H9 (cell line): Measurements from ENCODE around the gene ZNHIT2. TPM values are rescaled to one million over a fixed set of nuclear protein-coding genes. Genes with fewer than 3 reads are reported as not detected.

Experiments
- DNase-seq: peaks from one replicate; pipeline ENCODE4 v3.0.0-alpha.2; 2017
- H2AFZ ChIP-seq: one replicate; pipeline ENCODE4 v1.6.1; 2013; ENCODE audit warnings: mild to moderate bottlenecking, low read length, control low read depth, moderate library complexity
- H2AK5ac ChIP-seq: 2 replicates; pipeline ENCODE4 v1.6.1; 2013; ENCODE audit warnings: low read length, control low read depth, mixed read lengths; ENCODE audit not compliant: insufficient read length
- H2BK120ac ChIP-seq: one replicate; pipeline ENCODE4 v1.6.1; 2013; ENCODE audit warnings: low read depth, mild to moderate bottlenecking, low read length, control low read depth, inconsistent platforms; ENCODE audit not compliant: poor library complexity, severe bottlenecking
- H2BK12ac ChIP-seq: 2 replicates; pipeline ENCODE4 v1.6.1; 2013; ENCODE audit warnings: low read length, control low read depth, mixed read lengths, low read depth; ENCODE audit not compliant: insufficient read length
- H2BK15ac ChIP-seq: 2 replicates; pipeline ENCODE4 v1.6.1; 2013; ENCODE audit warnings: low read depth, low read length, control low read depth
- H2BK20ac ChIP-seq: one replicate; pipeline ENCODE4 v1.6.1; 2013; ENCODE audit warnings: low read depth, mild to moderate bottlenecking, low read length, control low read depth, inconsistent platforms; ENCODE audit not compliant: poor library complexity, severe bottlenecking
- H2BK5ac ChIP-seq: 2 replicates; pipeline ENCODE4 v1.6.1; 2013; ENCODE audit warnings: low read length, control low read depth, mixed read lengths; ENCODE audit not compliant: insufficient read length
- H3K14ac ChIP-seq: 2 replicates; pipeline ENCODE4 v1.6.1; 2013; ENCODE audit warnings: low read length, control low read depth; ENCODE audit not compliant: insufficient read depth
- H3K18ac ChIP-seq: 2 replicates; pipeline ENCODE4 v1.6.1; 2013; ENCODE audit warnings: low read depth, mild to moderate bottlenecking, mixed read lengths, low read length, control low read depth; ENCODE audit not compliant: insufficient read length
- H3K23ac ChIP-seq: 2 replicates; pipeline ENCODE4 v1.6.1; 2013; ENCODE audit warnings: low read length, control low read depth, mixed read lengths, low read depth; ENCODE audit not compliant: insufficient read length
- H3K23me2 ChIP-seq: 2 replicates; pipeline ENCODE4 v1.6.1; 2013; ENCODE audit warnings: low read depth, mild to moderate bottlenecking, mixed read lengths, low read length, control low read depth; ENCODE audit not compliant: insufficient read length, poor library complexity, severe bottlenecking
- H3K27ac ChIP-seq: 2 replicates; pipeline ENCODE4 v1.5.1; 2013; ENCODE audit warnings: low read length, control low read depth, mixed read lengths, low read depth; ENCODE audit not compliant: insufficient read length
- H3K27me3 ChIP-seq: 2 replicates; pipeline ENCODE4 v1.6.1; 2013; ENCODE audit warnings: low read length, control low read depth, inconsistent platforms; ENCODE audit not compliant: insufficient read depth
- H3K4ac ChIP-seq: 2 replicates; pipeline ENCODE4 v1.6.1; 2013; ENCODE audit warnings: low read depth, mild to moderate bottlenecking, control low read depth, inconsistent platforms, low read length, moderate library complexity
- H3K4me1 ChIP-seq: 2 replicates; pipeline ENCODE4 v1.6.1; 2013; ENCODE audit warnings: low read length, control low read depth, inconsistent platforms; ENCODE audit not compliant: insufficient read depth
- H3K4me2 ChIP-seq: 2 replicates; pipeline ENCODE4 v1.6.1; 2013; ENCODE audit warnings: low read length, control low read depth, mixed read lengths; ENCODE audit not compliant: insufficient read length, insufficient read depth
- H3K56ac ChIP-seq: 2 replicates; pipeline ENCODE4 v1.6.1; 2013; ENCODE audit warnings: low read depth, mild to moderate bottlenecking, mixed read lengths, low read length, control low read depth; ENCODE audit not compliant: insufficient read length
- H3K79me1 ChIP-seq: 2 replicates; pipeline ENCODE4 v1.6.1; 2013; ENCODE audit warnings: low read depth, mild to moderate bottlenecking, moderate library complexity, low read length, control low read depth, inconsistent platforms; ENCODE audit not compliant: insufficient read depth, poor library complexity, severe bottlenecking
- H3K79me2 ChIP-seq: 2 replicates; pipeline ENCODE4 v1.6.1; 2013; ENCODE audit warnings: low read length, control low read depth, inconsistent platforms; ENCODE audit not compliant: insufficient read depth
- H3K9ac ChIP-seq: 2 replicates; pipeline ENCODE4 v1.6.1; 2013; ENCODE audit warnings: low read length, control low read depth, mixed read lengths; ENCODE audit not compliant: insufficient read length; ENCODE audit errors: extremely low read depth
- H3K9me3 ChIP-seq: one replicate; pipeline ENCODE4 v1.6.1; 2013; ENCODE audit warnings: low read depth, low read length, inconsistent platforms; ENCODE audit not compliant: control insufficient read depth
- H3T11ph ChIP-seq: one replicate; pipeline ENCODE4 v1.6.1; 2013; ENCODE audit warnings: mild to moderate bottlenecking, low read length, control low read depth, inconsistent platforms
- H4K20me1 ChIP-seq: one replicate; pipeline ENCODE4 v1.6.1; 2013; ENCODE audit not compliant: control insufficient read depth, insufficient read length, insufficient read depth
- H4K5ac ChIP-seq: 2 replicates; pipeline ENCODE4 v1.6.1; 2013; ENCODE audit warnings: low read depth, mild to moderate bottlenecking, mixed read lengths, low read length, control low read depth; ENCODE audit not compliant: insufficient read length
- H4K8ac ChIP-seq: replicated peaks from 2 replicates; pipeline ENCODE4 v1.6.1; 2013; ENCODE audit warnings: low read length, control low read depth, mixed read lengths, low read depth; ENCODE audit not compliant: insufficient read length
- H4K91ac ChIP-seq: 2 replicates; pipeline ENCODE4 v1.6.1; 2013; ENCODE audit warnings: low read depth, mild to moderate bottlenecking, moderate library complexity, mixed read lengths, low read length, control low read depth; ENCODE audit not compliant: insufficient read length
- H3K27ac Mint-ChIP-seq, 3 experiments: 2 replicates in 2 of 3; 3 replicates in 1 of 3; pipeline ENCODE4 v1.8.0; 2020 to 2021; ENCODE audit warnings: mixed read lengths in 3 of 3, mild to moderate bottlenecking in 1 of 3, moderate library complexity in 1 of 3
- H3K27me3 Mint-ChIP-seq: 2 replicates; pipeline ENCODE4 v1.8.0; 2021; ENCODE audit warnings: low read depth, mild to moderate bottlenecking, moderate library complexity, mixed read lengths
- H3K36me3 Mint-ChIP-seq, 3 experiments: 2 replicates in 2 of 3; 3 replicates in 1 of 3; pipeline ENCODE4 v1.8.0; 2020 to 2021; ENCODE audit warnings: low read depth in 3 of 3, mixed read lengths in 3 of 3; ENCODE audit not compliant: insufficient read depth in 1 of 3
- H3K4me1 Mint-ChIP-seq, 2 experiments: 2 replicates each; pipeline ENCODE4 v1.8.0; 2020; ENCODE audit warnings: mixed read lengths in 2 of 2
- H3K4me3 Mint-ChIP-seq, 2 experiments: 2 replicates in 1 of 2; 3 replicates in 1 of 2; pipeline ENCODE4 v1.8.0; 2020 to 2021; ENCODE audit warnings: mild to moderate bottlenecking in 2 of 2, mixed read lengths in 2 of 2, moderate library complexity in 1 of 2
- H3K9me3 Mint-ChIP-seq, 2 experiments: 2 replicates in 1 of 2; 3 replicates in 1 of 2; pipeline ENCODE4 v1.8.0; 2020; ENCODE audit warnings: mild to moderate bottlenecking in 2 of 2, mixed read lengths in 2 of 2, moderate library complexity in 1 of 2
- WGBS: extraction: QIAGEN DNeasy Blood & Tissue Kit; methylation state at CpG from one replicate; pipeline ENCODE4 v1.1.7; 2013; ENCODE audit warnings: missing lambda C conversion rate, low lambda C conversion rate, mixed read lengths; ENCODE audit not compliant: insufficient read length; ENCODE audit errors: extremely low coverage; 5-methylcytosine and 5-hydroxymethylcytosine counted together
- total RNA-seq: library from RNA; stranded (reverse); gene quantifications from 2 replicates; pipeline ENCODE4 v1.2.1, GENCODE V29; 2021
- TF ChIP-seq, protein P1 (sequence below): fragments of 200-600 bp; sonication (generic); conservative IDR thresholded peaks from 3 replicates; pipeline ENCODE4 v1.8.0; 2021; ENCODE audit warnings: antibody characterized with exemption, mild to moderate bottlenecking

ZNHIT2 gene
- total RNA-seq, 1 experiment from 2014 or later = 18.3 TPM

GRCh38 chr11:65159012-65159411 is 41.5 kb upstream of the ZNHIT2 start:
- no peak overlapping the region for H4K91ac ChIP-seq
- H4K5ac ChIP-seq = no peak overlapping the region
- no peak overlapping the region for H4K8ac ChIP-seq
- Mint-ChIP-seq H3K36me3 (no peaks in the 10 kb centered on the region), H3K27ac (no peak overlapping the region), H3K4me3 (no peak overlapping the region), H3K27me3 (peaks cover 6% of the 10 kb centered on the region), H3K4me1 (no peaks in the 10 kb centered on the region), H3K9me3 (no peaks in the 10 kb centered on the region)
- H3T11ph ChIP-seq = no peak overlapping the region
- H3K4ac ChIP-seq = no peak overlapping the region
- no peak overlapping the region for H3K9ac ChIP-seq
- no peaks in the 10 kb centered on the region for H3K9me3 ChIP-seq
- no peak overlapping the region for H2BK12ac ChIP-seq
- TF ChIP-seq, protein P1, sequence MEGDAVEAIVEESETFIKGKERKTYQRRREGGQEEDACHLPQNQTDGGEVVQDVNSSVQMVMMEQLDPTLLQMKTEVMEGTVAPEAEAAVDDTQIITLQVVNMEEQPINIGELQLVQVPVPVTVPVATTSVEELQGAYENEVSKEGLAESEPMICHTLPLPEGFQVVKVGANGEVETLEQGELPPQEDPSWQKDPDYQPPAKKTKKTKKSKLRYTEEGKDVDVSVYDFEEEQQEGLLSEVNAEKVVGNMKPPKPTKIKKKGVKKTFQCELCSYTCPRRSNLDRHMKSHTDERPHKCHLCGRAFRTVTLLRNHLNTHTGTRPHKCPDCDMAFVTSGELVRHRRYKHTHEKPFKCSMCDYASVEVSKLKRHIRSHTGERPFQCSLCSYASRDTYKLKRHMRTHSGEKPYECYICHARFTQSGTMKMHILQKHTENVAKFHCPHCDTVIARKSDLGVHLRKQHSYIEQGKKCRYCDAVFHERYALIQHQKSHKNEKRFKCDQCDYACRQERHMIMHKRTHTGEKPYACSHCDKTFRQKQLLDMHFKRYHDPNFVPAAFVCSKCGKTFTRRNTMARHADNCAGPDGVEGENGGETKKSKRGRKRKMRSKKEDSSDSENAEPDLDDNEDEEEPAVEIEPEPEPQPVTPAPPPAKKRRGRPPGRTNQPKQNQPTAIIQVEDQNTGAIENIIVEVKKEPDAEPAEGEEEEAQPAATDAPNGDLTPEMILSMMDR = no peak
- H3K27ac ChIP-seq = no peak overlapping the region
- H3K56ac ChIP-seq = no peak overlapping the region
- no CpG with 5 or more reads among the region's 5 CpGs for WGBS
- H3K79me1 ChIP-seq = no peaks in the 10 kb centered on the region
- no peak overlapping the region for H2BK15ac ChIP-seq
- no peak overlapping the region for H2AK5ac ChIP-seq
- H2BK5ac ChIP-seq = no peak overlapping the region
- no peaks in the 10 kb centered on the region for H3K23me2 ChIP-seq
- no peak overlapping the region for H2AFZ ChIP-seq
- H3K4me1 ChIP-seq = no peaks in the 10 kb centered on the region
- H3K27me3 ChIP-seq = no peaks in the 10 kb centered on the region
- no peak overlapping the region for H3K23ac ChIP-seq
- no peaks in the 10 kb centered on the region for H4K20me1 ChIP-seq
- H3K18ac ChIP-seq = no peak overlapping the region
- no peak overlapping the region for H3K4me2 ChIP-seq
- H3K14ac ChIP-seq = no peak overlapping the region
- no peaks in the 10 kb centered on the region for H3K79me2 ChIP-seq
- H2BK20ac ChIP-seq = no peak overlapping the region
- DNase-seq = no peak
- H2BK120ac ChIP-seq = no peak overlapping the region
